Measurements from ENCODE around the gene SNCAIP. TPM values are rescaled to one million over a fixed set of nuclear protein-coding genes. Genes with fewer than 3 reads are reported as not detected.

The SNCAIP gene
- total RNA-seq, 1 experiment from 2014 or later: 3.0 TPM

DNA sequence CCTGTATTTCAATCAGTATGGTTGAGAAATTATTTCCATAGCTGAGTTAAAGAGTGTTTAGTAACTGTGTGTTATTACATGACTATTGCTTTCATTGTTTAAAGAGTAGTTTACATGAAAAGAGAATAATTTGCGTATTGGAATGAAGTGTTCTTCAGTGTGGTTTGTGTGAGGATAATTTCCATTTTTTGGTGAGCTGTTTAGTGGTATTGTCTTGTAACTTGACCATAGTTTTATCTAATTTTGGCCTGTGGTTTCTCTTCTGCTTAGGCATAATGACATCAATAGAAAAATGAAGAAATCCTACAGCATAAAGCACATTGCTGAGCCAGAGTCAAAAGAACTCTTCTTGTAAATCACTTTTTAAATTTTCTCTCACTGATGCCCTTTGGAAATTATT lies 151.2 kb downstream of the SNCAIP start:
- no peak overlapping the region for H4K8ac ChIP-seq (replicated peaks; ENCODE audit: insufficient read length, low read depth, low read length)
- TF ChIP-seq, protein P1, sequence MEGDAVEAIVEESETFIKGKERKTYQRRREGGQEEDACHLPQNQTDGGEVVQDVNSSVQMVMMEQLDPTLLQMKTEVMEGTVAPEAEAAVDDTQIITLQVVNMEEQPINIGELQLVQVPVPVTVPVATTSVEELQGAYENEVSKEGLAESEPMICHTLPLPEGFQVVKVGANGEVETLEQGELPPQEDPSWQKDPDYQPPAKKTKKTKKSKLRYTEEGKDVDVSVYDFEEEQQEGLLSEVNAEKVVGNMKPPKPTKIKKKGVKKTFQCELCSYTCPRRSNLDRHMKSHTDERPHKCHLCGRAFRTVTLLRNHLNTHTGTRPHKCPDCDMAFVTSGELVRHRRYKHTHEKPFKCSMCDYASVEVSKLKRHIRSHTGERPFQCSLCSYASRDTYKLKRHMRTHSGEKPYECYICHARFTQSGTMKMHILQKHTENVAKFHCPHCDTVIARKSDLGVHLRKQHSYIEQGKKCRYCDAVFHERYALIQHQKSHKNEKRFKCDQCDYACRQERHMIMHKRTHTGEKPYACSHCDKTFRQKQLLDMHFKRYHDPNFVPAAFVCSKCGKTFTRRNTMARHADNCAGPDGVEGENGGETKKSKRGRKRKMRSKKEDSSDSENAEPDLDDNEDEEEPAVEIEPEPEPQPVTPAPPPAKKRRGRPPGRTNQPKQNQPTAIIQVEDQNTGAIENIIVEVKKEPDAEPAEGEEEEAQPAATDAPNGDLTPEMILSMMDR (conservative IDR thresholded peaks at IDR 0.05): no peak
- no peaks in the 10 kb centered on the region for H3K9me3 ChIP-seq (ENCODE audit: control insufficient read depth, low read depth, low read length)
- no peak overlapping the region for H2BK15ac ChIP-seq (ENCODE audit: low read depth, low read length)
- no peak overlapping the region for H3K4me2 ChIP-seq (ENCODE audit: insufficient read depth, insufficient read length, low read length)
- Mint-ChIP-seq H3K4me3 (no peak overlapping the region), H3K27me3 (ENCODE audit: low read depth) (no peaks in the 10 kb centered on the region), H3K4me1 (peaks cover 32 to 58% of the 10 kb centered on the region in 2 experiments), H3K36me3 (ENCODE audit: insufficient read depth in 1 of 3, low read depth in 3 of 3) (peaks cover 0 to 3% (median 2%) of the 10 kb centered on the region in 3 experiments; a peak in 4 of 7 replicates), H3K27ac (no peak overlapping the region; a peak in 1 of 7 replicates), H3K9me3 (no peaks in the 10 kb centered on the region)
- H2AK5ac ChIP-seq (ENCODE audit: insufficient read length, low read length): no peak overlapping the region
- H3K23me2 ChIP-seq (ENCODE audit: insufficient read length, low read depth, low read length, poor library complexity, severe bottlenecking): no peaks in the 10 kb centered on the region
- no peak overlapping the region for H3K18ac ChIP-seq (ENCODE audit: insufficient read length, low read depth, low read length)
- no peak overlapping the region for H2BK20ac ChIP-seq (ENCODE audit: low read depth, low read length, poor library complexity, severe bottlenecking)
- H3T11ph ChIP-seq (ENCODE audit: low read length): no peak overlapping the region
- no peak overlapping the region for H4K91ac ChIP-seq (ENCODE audit: insufficient read length, low read depth, low read length)
- no peak overlapping the region for H2BK120ac ChIP-seq (ENCODE audit: low read depth, low read length, poor library complexity, severe bottlenecking)
- H3K9ac ChIP-seq (ENCODE audit: extremely low read depth, insufficient read length, low read length): no peak overlapping the region
- no peak overlapping the region for H3K27ac ChIP-seq (ENCODE audit: insufficient read length, low read depth, low read length)
- no peaks in the 10 kb centered on the region for H3K79me2 ChIP-seq (ENCODE audit: insufficient read depth, low read length)
- no peak for DNase-seq
- no peak overlapping the region for H3K56ac ChIP-seq (ENCODE audit: insufficient read length, low read depth, low read length)
- 100% methylated on average over 1 of the region's 1 CpG for whole genome bisulfite sequencing (ENCODE audit: extremely low coverage, insufficient read length, low lambda C conversion rate)
- H2AFZ ChIP-seq (ENCODE audit: low read length): no peak overlapping the region
- no peak overlapping the region for H2BK12ac ChIP-seq (ENCODE audit: insufficient read length, low read depth, low read length)
- no peaks in the 10 kb centered on the region for H3K79me1 ChIP-seq (ENCODE audit: insufficient read depth, low read depth, low read length, poor library complexity, severe bottlenecking)
- no peak overlapping the region for H3K14ac ChIP-seq (ENCODE audit: insufficient read depth, low read length)
- no peaks in the 10 kb centered on the region; the same call in 1 of the 2 replicates for H3K4me1 ChIP-seq (ENCODE audit: insufficient read depth, low read length)
- no peak overlapping the region for H2BK5ac ChIP-seq (ENCODE audit: insufficient read length, low read length)
- no peaks in the 10 kb centered on the region for H3K27me3 ChIP-seq (ENCODE audit: insufficient read depth, low read length)
- no peak overlapping the region for H3K23ac ChIP-seq (ENCODE audit: insufficient read length, low read depth, low read length)
- H4K20me1 ChIP-seq (ENCODE audit: control insufficient read depth, insufficient read depth, insufficient read length): no peaks in the 10 kb centered on the region
- H4K5ac ChIP-seq (ENCODE audit: insufficient read length, low read depth, low read length): no peak overlapping the region
- H3K4ac ChIP-seq (ENCODE audit: low read depth, low read length): no peak overlapping the region
